IPS DF 19.7 (cell line): ENCODE measurements around the gene R3HDM4.
"Not testable (repeated sequence)": the region's sequence is repeated elsewhere in the genome, so short reads cannot be mapped to it uniquely, and the experiment has no call there.

ENCODE experiments used
- DNase-seq: peaks from one replicate; pipeline ENCODE4 v3.0.0-alpha.2; 2013; ENCODE audit warnings: low read depth, low spot score

Gene R3HDM4

DNA sequence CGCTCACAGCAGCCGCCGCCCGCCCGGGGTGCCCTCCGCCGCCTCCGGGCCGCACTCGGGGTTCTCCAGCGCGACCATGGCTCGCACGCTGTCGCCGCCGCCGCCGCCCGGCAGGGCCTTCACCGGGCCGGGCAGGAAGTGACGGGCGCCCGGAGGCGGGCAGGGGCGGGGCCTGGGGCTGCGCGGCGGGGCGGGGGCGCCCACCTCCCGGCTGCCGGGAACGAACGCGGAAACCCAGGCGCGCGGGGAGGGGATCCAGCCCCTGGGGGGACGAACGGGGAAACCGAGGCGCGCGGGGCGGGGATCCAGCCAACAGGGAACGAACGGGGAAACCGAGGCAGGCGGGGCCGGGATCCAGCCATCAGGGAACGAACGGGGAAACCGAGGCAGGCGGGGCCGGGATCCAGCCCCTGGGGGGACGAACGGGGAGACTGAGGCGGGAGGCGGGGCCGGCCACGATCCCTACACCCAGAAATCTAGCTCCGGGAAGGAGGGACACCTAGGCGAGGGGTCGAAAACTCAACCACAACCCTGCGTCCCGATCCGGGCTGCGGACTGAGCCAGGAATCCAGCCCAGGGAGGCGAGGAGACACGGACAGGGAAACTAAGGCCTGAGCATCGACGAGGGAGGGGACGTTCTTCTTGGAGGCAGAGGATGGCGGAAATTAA is at the start of gene R3HDM4:
Gene R3HDM4, minus strand, starts transcription at position 140 of the 669 bp plus-strand sequence. Its CDS starts 62 bp downstream, at position 78.
- DNase-seq, result no peak

DNA sequence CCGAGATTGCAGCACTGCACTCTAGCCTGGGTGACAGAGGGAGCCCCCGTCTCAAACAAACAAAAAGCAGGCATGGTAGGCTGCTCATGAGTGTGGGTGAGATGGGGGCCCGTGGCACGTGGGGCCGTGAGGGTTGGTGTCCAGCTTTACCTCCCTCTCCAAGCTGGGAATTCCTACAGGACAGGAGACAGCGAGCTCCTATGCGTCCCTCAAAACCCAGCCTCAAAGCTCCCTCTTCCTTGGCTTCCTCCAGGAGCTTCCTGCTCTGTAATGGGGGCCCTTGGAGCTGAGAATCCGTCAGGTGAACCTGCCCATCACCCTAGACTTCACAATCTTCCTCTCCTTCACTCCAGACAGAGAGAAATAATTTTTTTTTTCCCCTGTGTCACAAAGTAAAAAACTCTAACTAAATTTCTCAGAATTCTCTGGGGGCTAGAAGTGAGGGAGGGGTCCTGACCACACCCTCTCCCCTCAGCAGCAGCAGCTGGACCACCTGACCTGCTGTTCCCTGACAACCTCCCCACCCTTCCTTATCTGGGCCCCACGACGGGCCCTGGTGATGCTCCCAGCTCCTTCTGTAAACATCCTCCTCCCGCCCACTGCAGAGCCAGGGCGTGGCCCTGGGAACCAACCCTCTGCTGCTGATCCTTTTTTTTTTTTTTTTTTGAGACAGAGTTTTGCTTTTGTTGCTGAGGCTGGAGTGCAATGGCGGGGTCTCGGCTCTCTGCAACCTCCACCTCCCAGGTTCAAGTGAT is 49.0 kb upstream of the R3HDM4 start:
- no peak for DNase-seq

GRCh38 chr19:960601-960938 is 47.6 kb upstream of the R3HDM4 start:
- DNase-seq, result no peak

- DNase-seq, result no peak
Observed at GRCh38 chr19:960020-960419, 47.0 kb upstream of the R3HDM4 start.

DNA sequence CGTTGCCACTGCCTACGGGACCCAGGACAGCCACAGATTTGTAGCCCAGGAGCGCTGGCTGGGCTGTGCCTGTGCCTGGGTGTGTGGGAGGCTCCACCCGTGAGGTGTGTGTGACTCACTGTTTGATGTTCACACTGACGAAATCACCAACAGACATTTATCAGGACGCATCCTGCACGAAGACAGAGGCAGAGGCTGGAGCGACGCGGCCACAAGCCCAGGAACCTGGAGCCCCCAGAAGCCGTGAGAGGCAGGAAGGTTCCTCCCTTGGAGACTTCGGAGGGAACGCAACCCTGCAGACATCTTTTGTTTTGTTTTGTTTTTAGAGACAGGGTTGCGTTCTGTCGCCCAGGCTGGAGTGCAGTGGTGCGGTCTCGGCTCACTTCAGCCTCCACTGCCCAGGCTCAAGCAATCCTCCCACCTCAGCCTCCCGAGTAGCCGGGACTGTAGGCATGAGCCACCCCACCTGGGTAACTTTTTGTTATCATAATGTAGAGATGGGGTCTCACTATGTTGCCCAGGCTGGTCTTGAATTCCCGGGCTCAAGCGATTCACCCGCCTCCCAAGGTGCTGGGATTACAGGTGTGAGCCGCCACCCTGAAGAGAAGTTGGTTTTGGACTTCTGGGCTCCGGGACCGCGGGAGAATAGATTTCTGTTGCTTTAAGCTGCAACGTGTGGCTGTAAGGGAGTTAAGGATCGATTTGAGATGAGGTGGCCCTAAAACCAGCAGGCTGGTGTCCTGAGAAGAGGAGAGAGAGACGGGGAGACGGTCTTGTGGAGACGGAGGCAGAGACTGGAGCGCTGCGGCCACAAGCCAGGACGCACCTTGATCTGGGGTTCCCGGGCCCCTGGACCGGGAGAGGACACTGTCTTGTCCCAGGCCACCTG is 46.2 kb upstream of the R3HDM4 start:
- DNase-seq, result no peak

DNA sequence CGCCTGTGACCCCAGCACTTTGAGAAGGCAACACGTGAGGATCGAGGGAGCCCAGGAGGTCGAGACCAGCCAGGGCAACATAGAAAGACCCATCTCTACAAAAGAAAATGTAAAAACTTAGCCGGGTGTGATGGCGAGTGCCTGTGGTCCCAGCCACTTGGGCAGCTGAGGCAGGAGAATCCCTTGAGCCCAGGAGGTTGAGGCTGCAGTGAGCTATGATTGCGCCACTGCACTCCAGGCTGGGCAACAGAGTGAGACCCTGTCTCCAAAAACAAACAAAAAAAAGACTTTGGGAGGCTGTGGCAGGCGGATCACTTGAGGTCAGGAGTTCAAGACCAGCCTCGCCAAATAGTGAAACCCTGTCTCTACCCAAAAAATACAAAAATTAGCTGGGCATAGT is 44.6 kb upstream of the R3HDM4 start:
- not testable (repeated sequence) for DNase-seq

DNA sequence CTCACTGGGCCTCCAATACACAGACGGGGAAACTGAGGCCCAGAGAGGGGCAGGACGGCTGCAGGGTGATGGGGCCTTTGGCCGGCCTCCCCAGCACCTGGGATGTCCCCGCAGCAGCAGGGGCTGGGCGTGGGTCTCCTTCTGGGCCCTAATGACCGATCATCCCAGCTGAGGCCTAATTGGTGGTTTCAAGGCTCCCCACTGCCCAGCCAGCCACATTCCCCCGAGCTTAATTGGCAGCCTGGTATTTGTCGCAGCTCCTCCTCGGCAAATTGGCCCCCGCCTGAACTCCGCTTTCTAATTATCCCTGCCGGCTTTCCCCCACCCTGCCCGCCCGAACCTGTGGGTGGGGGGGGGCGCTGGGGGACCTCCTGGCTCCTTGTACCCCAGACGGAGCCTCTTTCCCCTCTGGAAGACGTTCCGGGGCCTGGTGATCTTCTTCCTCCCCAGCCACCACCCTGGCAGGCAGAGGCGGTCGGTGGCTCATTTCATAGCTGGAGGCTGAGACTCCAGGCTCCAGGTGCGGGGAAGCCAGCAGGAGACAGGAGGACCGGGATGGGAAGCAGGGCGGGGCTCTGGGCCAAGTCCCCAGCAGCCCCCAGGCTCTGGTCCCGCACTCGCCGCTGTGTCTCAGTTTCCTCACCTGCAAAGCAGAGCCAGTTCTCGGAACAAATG is 43.9 kb upstream of the R3HDM4 start:
- no peak for DNase-seq

- DNase-seq, result no peak
Observed at GRCh38 chr19:955803-956765, 43.1 kb upstream of the R3HDM4 start.

DNA sequence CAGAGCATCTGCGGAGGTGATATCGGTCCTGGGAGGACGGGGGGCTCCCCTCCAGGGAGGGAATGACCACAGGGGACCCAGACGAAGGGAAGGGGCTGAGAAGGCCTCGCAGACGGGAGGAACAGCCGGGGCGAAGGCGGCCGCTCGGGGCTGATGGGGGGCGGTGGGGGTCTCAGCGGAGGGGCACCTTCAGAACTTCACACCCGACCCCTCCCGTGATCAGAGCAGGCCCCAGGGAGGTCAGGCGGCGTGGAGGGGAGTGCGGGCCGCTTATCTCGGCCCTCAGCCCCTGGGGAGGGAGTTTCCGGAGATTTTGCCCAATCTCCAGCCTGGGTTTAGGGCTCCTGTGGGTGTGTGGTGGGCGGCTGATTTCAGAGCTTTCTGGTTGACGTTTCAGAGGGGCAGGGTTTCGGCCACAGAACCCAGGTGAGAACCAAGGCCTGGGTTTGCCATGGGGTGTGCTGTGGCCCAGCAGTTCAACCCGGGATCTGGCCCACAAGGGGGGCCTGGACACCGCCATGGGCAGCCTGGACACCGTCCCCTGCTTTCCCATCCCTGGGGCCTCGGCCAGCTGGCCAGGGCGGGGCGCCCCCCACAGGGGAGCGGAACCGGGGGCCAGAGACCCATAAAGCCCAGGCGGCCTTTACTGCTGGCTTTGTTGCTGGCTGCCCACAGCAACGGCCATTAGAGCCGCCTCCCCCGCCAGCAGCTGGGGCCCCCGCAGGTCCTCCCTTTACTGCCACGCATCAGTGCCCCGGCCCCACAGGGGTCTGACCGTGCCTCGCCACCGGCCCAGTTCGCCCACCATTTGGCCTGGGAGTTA is 41.9 kb upstream of the R3HDM4 start:
- no peak for DNase-seq

GRCh38 chr19:954272-954671 is 41.3 kb upstream of the R3HDM4 start:
- DNase-seq, result no peak

DNA sequence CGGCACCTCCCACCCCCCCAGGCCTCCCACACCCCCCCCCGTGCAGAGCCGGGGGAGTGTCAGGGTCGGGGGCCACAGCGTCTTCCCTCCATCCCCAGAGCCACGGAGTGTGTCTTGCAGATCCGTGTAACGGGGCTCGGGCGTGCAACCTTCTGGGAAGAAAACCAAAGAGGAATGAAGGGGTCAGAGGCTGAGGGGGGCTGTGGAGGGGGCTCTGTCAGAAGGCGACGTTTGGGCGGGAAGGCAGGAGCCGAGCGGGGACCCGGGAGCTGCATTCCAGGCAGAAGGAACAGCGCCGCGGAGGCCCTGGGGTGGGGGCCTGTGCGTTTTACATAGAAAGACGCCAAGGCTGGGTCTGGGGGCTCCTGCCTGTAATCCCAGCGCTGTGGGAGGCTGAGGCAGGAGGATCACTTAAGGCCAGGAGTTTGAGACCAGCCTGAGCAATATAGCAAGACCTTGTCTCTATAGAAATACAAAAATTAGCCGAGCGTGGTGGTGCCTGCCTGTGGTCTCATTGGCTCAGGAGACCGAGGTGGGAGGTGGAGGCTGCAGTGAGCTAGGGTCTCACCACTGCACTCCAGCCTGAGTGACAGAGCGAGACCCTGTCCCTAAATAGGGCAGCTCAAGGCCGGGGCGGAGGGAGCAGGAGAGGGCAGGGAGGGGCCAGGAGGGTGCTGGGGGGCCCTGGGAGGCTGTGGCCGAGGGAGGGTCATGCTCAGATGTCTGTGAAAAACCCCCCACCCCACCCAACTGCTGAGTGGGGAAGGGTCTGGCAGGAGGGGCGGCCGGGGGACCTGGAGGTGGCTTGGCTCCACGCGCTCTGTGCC is 40.6 kb upstream of the R3HDM4 start:
- no peak for DNase-seq

DNA sequence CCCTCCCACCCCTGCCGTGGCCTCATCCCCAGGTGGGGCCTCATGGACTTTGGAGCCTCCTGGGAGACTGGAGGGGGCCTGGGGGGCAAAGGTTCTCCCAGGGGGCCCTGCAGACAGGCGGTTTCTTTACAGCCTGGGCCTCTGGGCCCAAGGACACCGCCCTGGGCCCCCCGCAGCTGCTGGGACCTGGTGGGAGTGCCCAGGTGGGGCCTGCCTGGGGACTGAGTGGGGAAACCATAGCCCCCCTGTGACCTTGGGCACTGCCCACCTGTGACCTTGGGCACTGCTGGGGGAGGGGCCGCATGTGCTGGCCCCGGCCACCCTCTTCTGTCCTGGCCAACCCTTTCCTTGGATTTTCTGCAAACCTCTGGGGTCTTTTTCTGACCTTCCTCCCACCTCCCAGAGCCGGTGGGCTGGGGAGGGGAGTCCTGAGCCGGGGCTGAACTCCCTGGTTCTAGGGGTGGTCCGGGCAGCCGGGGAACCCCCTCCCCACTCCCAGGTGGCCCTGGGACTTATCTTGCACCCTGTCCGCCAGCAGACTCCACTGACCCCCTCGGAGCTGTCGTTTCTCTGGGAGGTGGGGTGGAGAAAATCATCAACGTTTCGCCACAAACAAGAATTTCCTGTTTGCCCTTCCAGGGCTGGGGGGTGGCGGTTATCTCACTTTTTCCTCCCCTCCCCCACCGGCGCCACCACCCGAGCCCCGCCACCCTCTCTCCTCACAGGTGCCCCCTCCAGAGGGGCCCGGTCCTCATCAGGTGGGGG is 39.8 kb upstream of the R3HDM4 start:
- no peak for DNase-seq

- DNase-seq, result no peak
Observed at GRCh38 chr19:952049-952679, 39.1 kb upstream of the R3HDM4 start.

DNA sequence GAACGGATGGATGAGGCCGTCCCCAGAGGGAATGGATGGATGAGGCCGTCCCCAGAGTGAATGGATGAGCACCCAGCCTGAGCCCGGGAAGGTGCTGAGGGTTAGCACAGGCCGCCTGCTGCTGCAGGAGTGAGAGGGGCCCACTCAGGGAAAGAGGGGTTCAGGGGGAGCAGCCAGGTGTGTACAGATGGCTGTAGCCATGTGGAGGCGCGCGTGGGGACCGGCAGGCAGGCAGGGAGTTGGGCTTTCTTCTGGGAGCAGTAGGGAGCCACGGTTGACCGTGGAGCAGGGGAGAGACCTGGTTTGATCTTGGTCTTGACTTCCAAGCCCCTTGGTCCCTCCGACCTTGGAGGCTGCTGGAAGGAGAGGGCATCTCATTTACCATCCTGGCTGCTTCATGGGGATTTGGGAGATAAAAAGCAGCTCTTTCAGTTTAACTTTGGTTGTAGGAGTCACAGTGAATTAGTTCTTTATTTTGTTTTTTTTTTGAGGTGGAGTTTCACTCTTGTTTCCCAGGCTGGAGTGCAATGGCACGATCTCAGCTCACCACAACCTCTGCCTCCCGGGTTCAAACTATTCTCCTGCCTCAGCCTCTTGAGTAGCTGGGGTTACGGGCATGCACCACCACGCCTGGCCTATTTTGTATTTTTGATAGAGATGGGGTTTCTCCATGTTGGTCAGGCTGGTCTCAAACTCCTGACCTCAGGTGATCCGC is 37.5 kb upstream of the R3HDM4 start:
- DNase-seq, result no peak

- no peak for DNase-seq
Observed at GRCh38 chr19:948842-949496, 36.0 kb upstream of the R3HDM4 start.

GRCh38 chr19:947707-948539 is 34.9 kb upstream of the R3HDM4 start:
- no peak for DNase-seq
